Esophagus muscularis mucosa (tissue), 3 donors: ENCODE measurements around the gene WNT6.

ENCODE experiments used
- POLR2AphosphoS5 ChIP-seq, 2 donors: sonication (generic); formaldehyde crosslinking; IDR thresholded peaks; one replicate each; pipeline ENCODE4 v1.6.1; 2017; ENCODE audit warnings: antibody characterized with exemption in 2 of 2
- TF ChIP-seq, protein P1 (sequence below), 3 experiments: fragments of 200-600 bp in 2 of 3; fragments of 450-650 bp in 1 of 3; sonication (generic) in 2 of 3; IDR thresholded peaks; one replicate each; pipeline ENCODE4 v1.5.1; 2017 to 2019; ENCODE audit warnings: antibody characterized with exemption in 3 of 3, mild to moderate bottlenecking in 2 of 3, moderate library complexity in 1 of 3

DNA sequence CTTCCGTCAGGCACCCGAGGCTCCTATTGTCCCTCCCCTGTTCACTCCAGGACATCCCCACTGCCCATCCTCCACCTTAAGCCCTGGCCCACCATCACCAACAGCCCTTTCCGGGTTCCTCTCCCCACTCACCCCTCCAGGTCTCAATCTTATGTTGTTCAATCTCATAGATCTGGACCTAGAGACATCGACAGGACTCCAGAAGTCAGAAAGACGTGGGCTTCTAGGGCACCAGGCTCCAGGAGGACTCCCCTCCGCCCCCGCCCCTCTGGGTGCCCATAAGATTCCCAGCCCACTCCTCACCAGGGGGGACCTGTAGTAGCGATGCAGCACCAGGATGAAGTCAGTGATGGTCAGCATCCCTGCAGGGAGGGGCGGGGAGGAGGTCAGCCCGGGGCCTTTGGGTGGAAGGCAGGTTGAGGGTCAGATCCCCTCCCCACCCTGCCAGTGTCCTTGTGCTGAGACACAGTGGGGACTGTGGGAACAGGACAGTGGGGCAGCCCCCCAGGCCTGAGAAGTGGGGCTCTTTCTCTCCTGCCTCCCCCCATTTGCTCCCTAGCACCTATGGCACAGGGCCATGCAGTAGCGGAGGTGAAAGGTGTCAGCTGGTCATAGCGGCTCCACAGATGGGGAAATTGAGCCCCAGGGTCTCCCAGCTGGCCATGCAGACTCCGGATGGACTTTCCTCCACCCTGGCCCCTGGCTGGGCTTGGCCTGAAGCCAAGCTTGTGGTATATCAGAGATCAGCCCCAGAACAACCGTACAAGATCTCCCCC, 31.7 kb upstream of the WNT6 start:
- no peak for TF ChIP-seq POLR2AphosphoS5 (IDR thresholded peaks at IDR 0.05)
- TF ChIP-seq, protein P1, sequence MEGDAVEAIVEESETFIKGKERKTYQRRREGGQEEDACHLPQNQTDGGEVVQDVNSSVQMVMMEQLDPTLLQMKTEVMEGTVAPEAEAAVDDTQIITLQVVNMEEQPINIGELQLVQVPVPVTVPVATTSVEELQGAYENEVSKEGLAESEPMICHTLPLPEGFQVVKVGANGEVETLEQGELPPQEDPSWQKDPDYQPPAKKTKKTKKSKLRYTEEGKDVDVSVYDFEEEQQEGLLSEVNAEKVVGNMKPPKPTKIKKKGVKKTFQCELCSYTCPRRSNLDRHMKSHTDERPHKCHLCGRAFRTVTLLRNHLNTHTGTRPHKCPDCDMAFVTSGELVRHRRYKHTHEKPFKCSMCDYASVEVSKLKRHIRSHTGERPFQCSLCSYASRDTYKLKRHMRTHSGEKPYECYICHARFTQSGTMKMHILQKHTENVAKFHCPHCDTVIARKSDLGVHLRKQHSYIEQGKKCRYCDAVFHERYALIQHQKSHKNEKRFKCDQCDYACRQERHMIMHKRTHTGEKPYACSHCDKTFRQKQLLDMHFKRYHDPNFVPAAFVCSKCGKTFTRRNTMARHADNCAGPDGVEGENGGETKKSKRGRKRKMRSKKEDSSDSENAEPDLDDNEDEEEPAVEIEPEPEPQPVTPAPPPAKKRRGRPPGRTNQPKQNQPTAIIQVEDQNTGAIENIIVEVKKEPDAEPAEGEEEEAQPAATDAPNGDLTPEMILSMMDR (IDR thresholded peaks at IDR 0.05): no peak
